Pons (tissue), 1 donor: Measurements from ENCODE around the gene EPHA1.
"Not testable (repeated sequence)": the region's sequence is repeated elsewhere in the genome, so short reads cannot be mapped to it uniquely, and the experiment has no call there.

ENCODE experiments used
- DNase-seq: peaks from one replicate; pipeline ENCODE4 v3.0.0-alpha.2; 2016; ENCODE audit warnings: low spot score

The EPHA1 gene

DNA sequence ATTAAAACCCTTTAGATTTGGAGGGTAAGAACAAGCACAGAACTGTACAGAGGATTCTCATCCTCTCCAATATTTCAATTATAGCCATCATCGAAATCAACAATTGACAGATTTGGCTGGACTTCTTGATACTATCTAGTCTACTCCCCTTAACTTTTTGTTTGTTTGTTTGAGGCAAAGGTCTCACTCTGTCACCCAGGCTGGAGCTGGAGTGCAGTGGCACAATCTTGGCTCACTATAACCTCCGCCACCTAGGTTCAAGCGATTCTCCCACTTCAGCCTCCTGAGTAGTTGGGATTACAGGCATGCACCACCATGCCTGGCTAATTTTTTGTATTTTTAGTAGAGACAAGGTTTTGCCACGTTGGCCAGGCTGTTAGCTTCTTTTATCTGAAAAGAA lies 6.4 kb downstream of the EPHA1 start:
- DNase-seq = not testable (repeated sequence)

DNA sequence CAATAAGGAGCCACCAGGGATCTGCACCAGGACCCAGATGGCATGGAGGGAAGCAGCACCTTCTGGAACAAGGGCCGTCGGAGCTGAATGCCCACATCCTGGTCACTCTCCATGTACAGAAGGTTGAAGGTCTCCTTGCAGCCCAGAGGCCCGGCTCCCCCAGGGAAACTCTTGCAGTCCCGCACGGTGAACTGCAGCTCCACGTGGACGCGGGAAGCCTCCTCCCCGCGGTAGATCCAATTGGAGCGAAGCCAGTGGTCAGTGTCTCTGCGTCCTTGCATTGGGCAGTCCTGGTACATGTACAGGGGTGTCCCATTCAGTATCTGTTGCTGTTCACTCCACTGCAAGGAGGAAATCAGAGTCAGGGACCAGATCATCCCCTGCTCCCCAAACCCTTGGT lies 7.4 kb downstream of the EPHA1 start:
- no peak for DNase-seq

DNA sequence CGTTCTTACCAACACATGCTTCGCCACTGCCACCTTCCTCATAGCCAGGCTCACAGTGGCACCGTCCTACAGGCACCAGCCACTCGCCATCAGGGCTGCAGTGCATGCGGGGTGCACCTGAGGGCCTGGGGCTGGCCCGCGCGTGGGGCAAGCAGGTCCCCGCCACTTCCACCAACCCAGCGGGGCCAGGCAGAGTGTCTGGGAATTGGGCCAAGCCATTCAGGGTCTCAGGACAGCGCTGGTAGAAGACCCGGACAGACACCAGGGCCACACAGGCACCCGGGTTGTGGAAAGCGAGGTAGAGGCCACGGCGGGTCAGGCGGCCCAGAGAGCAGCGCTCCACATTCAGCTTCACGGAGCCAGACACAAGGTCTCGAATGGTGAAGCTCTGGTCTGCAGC lies 9.0 kb downstream of the EPHA1 start:
- no peak for DNase-seq

DNA sequence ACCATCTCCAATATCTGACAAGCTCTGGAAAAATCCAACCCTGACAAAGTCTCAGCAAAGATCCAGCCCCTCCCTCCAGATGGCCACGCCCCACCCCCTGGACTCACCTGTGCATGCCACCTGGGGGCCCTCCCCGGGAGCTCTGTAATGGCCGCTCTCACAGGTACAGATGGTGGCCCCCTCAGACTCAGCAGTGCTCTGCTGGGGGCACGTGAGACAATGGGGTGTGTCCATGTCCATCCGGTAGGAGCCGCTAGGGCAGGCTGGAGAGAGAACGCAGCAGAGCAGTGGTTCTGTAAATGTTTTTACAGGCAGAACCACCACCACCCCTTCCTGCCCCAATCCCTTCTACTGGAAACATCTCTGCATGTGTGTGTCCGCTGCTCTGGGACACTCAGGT lies 9.5 kb downstream of the EPHA1 start:
- DNase-seq = no peak

DNA sequence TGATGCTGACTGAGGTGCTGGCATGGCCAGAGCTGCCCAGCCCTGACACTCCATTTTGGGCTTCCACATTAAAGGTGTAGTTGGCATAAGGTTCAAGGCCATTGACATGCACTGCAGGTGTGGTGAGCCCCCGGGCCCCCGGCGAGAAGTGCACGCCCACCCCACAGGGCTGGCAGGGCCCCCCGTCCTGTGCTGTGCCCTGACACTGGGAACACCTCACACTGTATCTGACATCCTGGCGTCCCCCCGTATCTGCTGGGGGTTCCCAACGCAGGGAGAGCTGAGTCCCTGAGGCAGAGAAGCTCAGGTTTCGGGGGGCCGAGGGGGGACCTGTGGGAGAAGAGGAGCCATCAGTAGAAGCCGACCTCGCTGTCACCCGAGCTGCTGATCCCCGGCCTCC lies 10.0 kb downstream of the EPHA1 start:
- DNase-seq = no peak

DNA sequence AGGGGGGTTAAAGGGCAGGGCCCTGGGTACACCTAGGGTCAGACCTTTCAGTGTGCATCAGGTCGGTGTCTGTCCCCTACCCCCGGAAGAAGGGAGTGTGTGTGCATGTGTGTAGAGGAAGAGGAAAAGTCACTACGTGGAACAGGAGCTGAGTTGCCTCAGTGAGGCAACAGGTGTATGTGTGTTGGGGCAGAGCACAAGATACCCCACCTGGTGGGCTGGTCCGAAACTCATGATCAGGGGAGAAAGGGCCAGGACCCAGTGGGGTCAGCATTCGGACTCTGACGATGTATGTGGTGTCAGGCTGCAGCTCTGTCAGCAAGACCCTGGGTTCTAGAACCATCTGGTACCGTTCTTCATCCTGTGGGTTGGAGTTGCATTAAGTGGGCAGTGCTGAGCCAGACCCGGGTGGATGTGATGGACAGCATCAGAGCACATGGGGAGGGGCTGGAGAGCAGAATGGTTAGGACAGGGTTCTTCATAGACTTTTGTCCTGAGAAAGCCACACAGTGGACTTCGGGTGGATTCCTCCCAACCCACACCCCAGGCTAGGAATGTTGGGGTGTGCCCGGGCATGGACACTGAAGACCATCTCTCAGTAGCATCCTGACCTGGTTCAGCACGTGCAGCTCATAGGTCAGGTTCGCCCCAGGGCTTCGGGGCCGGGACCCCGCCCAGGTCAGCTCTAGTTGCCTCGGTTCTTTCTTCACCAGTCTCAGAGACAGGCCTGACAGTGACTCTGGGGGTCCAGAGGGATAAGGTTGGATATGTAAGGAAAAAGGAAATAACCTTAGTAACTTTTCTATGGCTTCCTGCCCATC lies 10.7 kb downstream of the EPHA1 start:
- DNase-seq = no peak

DNA sequence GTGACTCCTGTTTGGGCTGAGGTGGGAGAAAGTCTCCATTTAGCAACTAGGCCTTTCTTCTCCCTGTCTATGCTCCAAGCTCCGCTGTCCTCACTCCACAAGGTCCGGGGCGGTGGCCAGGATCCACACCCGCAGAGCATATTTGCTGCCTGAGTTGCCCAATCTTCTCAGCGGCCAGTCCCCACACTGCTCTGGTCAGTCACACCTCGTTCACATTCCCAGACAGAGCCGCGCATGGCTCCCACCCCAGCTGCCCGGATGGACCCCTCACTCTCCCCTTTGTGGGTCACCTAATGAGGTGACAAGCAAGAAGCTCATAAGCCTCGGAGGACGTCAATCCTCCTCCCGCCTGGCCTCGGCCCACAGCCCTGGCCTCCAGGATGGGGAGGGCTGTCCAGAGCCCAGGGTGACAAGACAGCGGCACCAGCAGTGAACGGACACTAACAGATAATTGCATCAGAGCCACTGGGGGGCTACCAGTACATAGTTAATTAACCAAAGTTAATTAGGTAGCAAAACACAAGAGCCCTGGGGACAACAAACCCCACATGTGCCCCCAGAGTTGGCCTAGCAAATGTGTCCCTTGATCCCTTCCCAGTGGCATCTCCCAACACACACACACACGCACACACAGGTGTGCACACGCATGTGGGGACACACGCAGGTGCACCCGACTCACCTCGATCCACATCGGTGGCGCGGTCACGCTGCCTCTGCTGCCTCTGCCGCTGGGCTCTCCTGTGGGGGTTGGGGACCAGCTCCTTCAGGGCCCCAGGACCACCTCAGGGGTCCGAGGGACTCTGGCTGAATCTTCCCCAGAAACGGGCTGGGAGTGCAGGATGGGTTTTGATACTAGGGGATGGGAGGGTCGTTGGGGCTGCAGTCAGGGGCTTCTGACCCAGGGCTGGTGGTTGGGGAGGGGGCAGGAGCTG lies 11.8 kb downstream of the EPHA1 start:
- no peak for DNase-seq

DNA sequence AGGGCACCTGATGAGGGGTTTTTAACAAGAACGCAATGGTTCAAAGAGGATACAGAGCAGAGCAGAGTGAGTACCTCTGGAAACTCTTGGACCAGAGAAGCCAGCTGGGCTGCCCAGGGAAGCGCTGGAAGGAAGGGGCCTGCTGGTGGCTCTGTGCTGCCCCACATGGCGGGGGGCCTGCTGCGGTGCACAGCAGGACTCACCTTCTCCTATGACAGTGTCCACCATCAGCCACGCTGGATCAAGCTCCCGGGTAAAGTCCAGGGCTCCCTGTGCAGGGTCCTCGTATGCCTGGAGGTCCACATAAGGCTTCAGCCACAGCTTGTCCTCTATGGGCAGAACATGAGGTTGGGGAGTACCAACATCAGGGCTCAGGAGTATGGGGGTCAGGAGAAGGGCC lies 12.5 kb downstream of the EPHA1 start:
- no peak for DNase-seq

DNA sequence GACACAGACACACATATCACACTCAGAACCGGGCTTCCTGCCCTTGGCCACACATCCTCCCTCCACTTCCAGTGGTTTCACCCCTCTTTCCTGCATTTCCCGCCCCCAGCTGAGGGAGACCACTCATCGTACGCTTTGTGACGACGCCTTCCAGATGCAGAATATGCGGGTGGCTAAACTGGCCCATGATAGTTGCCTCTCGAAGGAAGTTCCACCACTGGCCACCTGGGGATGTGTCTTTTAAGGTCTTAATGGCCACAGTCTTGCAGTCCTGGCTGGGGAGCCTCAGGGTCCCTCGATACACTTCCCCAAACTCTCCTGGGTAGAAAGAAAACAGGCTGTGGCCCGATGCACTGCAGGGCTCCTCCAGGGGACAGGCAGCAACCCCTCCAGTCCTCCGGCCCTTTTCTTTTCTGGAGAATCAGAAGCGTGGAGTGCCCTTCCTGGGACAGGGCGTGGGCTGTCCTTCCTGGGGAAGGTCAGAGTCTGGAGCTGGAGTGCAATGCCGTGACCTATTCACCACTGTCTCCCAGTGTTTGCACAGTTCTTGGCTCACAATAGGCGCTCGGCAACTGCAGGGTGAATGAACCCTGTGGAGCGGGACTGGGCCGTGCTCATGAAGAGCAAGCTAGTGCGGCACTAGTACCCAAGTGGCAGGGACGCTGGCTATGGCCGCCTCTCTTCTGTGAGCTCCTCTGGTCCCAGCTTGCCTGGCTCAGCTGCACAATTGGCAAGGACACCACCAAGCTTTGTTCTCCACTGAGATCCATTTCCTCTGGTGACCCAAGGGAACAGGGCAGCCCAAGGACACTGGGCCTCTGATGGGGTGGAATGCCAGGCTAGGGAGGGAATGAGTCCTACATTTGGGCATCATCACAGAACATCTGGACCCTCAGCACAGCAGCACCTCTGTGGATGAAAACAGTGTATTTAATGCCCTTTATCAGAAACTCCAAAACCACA lies 13.2 kb downstream of the EPHA1 start:
- no peak for DNase-seq

DNA sequence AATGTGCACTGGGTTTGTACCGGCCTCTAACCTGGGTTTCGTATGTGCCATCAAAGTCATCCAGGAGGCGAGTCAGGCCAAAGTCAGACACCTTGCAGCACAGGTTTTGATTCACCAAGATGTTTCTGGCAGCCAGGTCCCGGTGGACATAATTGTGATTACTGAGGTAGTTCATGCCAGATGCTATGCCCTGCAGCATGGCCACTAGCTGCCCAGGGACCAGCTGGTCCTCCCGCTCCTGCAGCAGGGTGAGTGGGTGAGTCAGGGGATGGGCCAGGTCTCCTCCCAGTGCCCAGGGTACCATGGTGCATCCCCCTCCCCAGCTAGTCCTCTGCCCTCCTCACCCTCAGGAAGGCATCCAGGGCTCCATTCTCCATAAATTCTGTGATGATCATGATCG lies 13.9 kb downstream of the EPHA1 start:
- no peak for DNase-seq

DNA sequence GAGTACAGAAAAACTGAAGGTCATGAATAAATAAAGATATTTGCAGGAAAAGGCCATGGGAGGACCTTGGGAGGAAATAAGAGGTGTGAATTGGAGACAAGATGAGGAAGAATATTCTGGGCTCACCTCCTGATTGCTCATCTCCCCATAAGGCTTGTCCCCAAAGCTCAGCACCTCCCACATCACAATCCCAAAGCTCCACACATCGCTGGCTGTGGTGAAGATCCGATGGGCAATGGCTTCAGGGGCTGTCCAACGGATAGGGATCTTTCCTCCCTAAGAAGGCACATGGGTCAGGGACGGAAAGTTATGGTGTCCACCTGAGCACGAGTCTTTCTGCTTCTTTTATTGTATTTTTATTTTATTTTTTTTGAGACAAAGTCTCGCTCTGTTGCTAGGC lies 14.6 kb downstream of the EPHA1 start:
- DNase-seq = no peak

DNA sequence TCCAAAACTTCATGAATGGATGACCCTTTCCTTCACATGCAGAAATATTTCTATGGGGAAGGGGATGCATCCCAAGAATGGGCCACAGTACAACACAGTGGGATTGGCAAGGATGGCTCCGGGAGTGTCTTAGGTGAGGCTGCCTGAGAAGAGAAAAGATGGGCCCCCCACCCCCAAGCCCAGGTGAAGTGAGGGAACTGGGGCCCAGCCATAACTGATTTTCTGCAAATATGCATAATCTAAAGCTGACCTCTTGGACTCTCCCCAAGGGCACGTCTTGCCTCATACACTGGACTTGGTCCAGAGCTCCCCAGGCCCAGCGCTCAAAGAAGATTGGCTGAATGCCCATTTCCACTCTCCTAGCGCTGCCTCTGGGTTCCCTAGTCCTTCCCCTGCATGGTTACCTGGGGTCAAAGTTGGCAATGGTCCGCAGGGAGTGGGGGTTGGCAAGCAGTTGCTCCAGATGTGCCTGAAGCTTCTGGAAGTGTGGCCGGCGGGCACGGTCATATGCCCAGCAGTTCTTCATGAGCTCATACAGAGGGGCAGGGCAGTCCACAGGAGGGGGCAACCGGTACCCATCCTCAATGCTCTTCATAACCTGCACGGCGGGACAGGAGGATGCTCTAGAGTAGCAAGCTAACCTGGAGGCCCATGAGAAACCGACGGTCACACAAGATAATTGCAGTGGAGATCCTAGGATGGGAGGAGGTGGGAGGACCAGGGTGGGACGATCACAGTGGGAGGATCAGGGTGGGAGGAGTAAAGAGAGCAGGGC lies 15.2 kb downstream of the EPHA1 start:
- DNase-seq = no peak

DNA sequence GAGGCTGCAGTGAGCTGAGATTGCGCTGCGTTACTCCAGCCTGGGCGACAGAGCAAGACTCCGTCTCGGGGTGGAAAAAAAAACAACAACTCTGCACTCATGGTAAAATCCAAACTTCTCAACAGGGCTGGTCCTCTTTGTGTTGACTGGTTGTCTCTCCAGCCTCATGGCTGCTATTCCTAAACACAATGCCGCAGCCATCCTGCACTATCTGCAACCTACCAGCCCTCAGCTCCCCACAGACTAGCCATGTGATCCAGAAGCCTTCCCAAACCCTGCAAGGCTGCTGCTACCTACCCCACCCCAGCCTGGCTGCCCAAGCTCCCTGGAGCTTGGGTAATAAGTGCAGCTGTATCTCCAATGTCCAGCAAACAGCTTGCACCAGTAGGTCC lies 15.8 kb downstream of the EPHA1 start:
- no peak for DNase-seq

DNA sequence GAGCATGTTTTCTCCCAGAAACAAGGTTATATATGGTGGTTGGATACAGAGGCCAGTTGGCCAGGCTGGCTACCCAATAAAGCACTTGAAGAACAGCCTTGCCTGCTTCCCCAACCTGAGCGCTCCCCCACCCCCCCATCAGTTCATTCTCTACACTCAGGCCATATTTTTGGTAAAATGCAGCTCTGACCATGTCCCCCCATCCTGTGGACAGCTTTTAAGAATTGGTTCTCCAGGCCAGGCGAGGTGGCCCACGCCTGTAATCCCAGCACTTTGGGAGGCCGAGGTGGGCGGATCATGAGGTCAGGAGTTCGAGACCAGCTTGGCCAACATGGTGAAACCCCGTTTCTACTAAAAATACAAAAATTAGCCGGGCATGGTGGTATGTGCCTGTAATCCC lies 16.2 kb downstream of the EPHA1 start:
- not testable (repeated sequence) for DNase-seq

DNA sequence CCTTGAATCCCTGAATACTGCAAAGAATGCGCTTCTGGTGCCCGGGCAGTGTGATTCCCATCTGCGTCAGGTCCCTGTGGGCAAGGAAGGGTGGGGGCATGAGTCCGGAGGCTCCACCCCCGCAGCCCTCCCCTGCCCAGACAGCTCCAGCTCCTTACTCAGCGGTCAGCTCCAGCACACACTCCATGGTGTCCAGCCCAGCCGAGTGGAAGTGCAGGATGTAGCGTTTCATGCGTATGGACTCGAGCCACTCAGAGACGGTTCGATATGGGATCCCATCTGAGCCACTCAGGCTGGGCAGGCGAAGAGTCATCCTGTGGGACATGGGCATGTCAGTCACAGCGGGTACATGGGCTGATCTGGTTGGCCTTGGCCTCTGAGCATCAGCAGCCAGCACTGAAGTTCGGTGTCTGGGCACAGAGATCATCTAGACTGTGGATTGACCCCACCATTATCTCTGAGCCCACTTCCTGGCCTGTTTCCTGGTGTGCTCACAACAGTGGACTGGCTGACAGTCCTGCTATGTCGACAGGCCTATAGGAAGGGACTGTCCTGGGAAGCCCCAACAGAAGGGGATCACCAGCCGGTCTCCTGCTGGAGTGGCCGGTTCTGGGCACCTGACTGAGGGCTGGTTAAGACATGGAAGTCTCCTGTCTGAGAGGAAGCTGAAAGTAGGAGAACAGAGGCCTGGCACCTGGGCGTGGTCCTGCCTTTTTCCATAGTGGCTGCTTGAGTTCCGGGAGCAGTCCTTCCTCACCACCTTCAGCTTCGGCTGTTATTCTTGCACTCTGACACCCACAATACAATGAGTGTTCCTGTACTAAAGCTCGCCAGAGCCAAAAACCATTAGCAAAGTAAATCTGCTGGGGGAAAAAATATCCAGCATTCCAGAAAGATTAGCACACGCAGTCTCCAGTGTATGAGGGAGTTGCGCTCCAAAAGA lies 16.9 kb downstream of the EPHA1 start:
- no peak for DNase-seq

DNA sequence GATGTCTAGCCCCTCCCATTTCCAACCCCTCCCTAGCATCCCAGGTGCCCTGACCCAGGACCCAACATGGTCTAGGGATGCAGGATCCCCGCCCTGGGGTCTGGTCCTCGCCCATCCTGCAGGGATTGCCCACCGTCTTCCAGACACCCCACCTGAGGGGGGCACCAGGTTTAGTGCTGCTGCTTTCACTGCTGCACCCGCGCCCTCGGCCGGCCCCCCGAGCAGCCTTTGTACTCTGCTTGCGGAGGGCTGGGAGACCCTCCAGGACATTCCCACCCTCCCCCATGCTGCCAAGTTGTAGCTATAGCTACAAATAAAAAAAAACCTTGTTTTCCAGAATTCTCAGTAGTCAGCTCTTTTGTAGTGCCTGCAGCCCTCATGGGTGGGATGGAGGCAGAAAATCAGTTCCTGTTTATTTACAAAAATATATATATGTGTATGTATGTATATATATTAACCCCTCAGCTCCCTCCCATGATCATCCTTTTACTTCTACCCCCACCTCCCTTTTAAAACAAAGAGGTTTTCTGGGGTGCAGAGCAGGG lies 17.8 kb downstream of the EPHA1 start:
- DNase-seq = no peak

DNA sequence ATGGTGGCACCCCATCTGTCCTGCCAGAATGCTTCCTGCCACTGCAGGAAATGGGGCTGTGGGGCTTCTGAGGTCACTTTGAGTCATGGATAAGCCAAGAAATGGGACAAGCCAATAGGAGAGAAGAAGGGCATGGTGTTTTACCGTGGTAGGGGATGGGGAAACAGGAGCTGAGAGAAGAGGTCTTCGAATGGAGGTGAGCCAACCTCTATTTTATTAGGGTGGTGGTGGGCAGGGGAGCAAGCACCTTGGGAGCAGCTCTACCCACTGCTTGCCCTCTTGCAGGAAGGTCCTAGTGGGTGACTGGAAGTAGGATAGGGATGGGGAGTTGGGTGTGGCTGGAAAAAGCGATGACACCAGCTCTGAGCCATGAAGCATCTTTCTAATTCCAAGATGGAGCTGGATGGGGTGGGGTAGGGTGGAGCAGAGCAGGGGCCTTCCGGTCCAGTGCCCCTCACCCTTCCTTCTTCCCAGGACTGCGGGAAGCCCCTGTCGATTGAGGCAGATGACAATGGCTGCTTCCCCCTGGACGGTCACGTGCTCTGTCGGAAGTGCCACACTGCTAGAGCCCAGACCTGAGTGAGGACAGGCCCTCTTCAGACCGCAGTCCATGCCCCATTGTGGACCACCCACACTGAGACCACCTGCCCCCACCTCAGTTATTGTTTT lies 18.4 kb downstream of the EPHA1 start:
- DNase-seq = no peak

DNA sequence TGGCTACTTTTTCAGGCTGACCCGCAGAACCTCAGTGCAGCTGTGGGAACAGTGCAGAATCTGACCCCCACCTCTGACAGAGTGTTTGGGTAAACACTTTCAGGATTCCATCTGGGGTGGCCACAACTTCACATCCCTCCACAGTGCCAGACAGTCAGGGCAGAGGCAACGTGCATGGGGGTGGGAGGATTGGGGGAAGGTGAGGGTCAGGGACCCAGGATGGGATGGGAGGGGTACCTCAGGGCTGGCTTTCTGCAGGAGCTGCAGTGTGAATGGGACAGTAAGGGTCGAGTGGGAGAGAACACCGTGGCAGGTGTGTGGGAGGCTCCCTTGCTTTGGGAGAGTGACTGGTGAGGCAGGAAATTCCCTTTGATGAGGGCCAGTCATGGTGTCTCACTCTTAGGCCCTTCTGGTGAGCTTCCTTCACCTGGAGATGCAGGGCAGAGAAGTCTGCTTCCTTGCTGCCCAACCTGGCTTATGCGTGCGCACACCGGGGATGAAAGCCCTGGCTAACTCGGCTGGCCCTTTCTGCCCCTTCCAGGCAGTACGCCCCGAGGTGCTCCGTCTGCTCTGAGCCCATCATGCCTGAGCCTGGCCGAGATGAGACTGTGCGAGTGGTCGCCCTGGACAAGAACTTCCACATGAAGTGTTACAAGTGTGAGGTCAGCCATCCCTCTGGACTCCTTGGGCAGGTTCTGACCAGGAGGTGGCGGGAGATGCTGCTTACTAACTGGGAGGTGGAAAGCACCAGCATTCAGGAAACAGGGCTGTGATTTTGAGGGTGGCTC lies 19.1 kb downstream of the EPHA1 start:
- no peak for DNase-seq
